ENCODE results near the gene PLCXD1. TPM values are rescaled to one million over a fixed set of nuclear protein-coding genes. Genes with fewer than 3 reads are reported as not detected.

Gene PLCXD1
- total and polyA plus RNA-seq, 2 experiments from 2014 or later: 22.0 to 40.1 TPM

GRCh38 chrX:252244-252956 is 28.8 kb upstream of the PLCXD1 start:
- Histone ChIP-seq H3K79me2 (no peaks in the 10 kb centered on the region), H3K27me3 (no peaks in the 10 kb centered on the region), H3K9me2 (replicated peaks; ENCODE audit: insufficient read depth) (no peaks in the 10 kb centered on the region), H3K9me3 (ENCODE audit: low read depth) (no peaks in the 10 kb centered on the region), H3K4me2 (no peak overlapping the region), H2AFZ (no peak overlapping the region), H3K36me3 (replicated peaks; ENCODE audit: insufficient read depth, low read depth) (no peaks in the 10 kb centered on the region), H4K20me1 (ENCODE audit: insufficient read depth, poor library complexity, severe bottlenecking) (no peaks in the 10 kb centered on the region), H3K4me1 (ENCODE audit: insufficient read depth) (no peaks in the 10 kb centered on the region), H3K4me3 (no peak overlapping the region), H3K27ac (no peak overlapping the region)
- 94% methylated on average over 12 of the region's 12 CpGs for WGBS (ENCODE audit: low lambda C conversion rate, missing lambda C conversion rate)
- TF ChIP-seq EZH2 (IDR thresholded peaks at IDR 0.05; ENCODE audit: borderline replicate concordance) (no peak), EZH2phosphoT487 (IDR thresholded peaks at IDR 0.05; ENCODE audit: low read depth, severe bottlenecking, unreplicated experiment) (no peak)
- TF ChIP-seq, protein P1, sequence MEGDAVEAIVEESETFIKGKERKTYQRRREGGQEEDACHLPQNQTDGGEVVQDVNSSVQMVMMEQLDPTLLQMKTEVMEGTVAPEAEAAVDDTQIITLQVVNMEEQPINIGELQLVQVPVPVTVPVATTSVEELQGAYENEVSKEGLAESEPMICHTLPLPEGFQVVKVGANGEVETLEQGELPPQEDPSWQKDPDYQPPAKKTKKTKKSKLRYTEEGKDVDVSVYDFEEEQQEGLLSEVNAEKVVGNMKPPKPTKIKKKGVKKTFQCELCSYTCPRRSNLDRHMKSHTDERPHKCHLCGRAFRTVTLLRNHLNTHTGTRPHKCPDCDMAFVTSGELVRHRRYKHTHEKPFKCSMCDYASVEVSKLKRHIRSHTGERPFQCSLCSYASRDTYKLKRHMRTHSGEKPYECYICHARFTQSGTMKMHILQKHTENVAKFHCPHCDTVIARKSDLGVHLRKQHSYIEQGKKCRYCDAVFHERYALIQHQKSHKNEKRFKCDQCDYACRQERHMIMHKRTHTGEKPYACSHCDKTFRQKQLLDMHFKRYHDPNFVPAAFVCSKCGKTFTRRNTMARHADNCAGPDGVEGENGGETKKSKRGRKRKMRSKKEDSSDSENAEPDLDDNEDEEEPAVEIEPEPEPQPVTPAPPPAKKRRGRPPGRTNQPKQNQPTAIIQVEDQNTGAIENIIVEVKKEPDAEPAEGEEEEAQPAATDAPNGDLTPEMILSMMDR (IDR thresholded peaks at IDR 0.05; ENCODE audit: poor library complexity): no peak
- no peak for DNase-seq (ENCODE audit: low spot score)

DNA sequence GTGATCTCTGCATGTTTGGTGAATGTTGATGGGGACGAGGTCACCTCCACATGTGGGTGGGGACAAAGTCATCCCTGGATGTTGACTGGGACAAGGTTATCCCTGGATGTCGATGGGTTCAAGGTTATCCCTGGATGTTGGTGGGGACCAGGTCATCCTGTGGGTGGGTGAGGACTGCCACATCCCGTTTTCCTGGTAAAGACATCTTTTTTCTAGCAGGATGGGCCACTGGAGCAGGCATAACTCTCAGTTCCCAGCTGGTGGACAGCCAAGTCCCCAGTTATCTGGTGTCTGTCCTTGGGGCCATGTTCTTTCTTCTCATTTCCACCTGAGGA is 28.3 kb upstream of the PLCXD1 start:
- Histone ChIP-seq H3K36me3 (replicated peaks; ENCODE audit: insufficient read depth, low read depth) (no peaks in the 10 kb centered on the region), H2AFZ (no peak overlapping the region), H3K9me3 (ENCODE audit: low read depth) (no peaks in the 10 kb centered on the region), H3K4me1 (ENCODE audit: insufficient read depth) (no peaks in the 10 kb centered on the region), H3K27ac (no peak overlapping the region), H3K4me3 (no peak overlapping the region), H4K20me1 (ENCODE audit: insufficient read depth, poor library complexity, severe bottlenecking) (no peaks in the 10 kb centered on the region), H3K79me2 (no peaks in the 10 kb centered on the region), H3K27me3 (no peaks in the 10 kb centered on the region), H3K4me2 (no peak overlapping the region), H3K9me2 (replicated peaks; ENCODE audit: insufficient read depth) (no peaks in the 10 kb centered on the region)
- TF ChIP-seq EZH2phosphoT487 (IDR thresholded peaks at IDR 0.05; ENCODE audit: low read depth, severe bottlenecking, unreplicated experiment) (no peak), EZH2 (IDR thresholded peaks at IDR 0.05; ENCODE audit: borderline replicate concordance) (no peak)
- TF ChIP-seq, protein P1 (IDR thresholded peaks at IDR 0.05; ENCODE audit: poor library complexity): no peak
- WGBS (ENCODE audit: low lambda C conversion rate, missing lambda C conversion rate): 86% methylated on average over 3 of the region's 3 CpGs
- no peak for DNase-seq (ENCODE audit: low spot score)

DNA sequence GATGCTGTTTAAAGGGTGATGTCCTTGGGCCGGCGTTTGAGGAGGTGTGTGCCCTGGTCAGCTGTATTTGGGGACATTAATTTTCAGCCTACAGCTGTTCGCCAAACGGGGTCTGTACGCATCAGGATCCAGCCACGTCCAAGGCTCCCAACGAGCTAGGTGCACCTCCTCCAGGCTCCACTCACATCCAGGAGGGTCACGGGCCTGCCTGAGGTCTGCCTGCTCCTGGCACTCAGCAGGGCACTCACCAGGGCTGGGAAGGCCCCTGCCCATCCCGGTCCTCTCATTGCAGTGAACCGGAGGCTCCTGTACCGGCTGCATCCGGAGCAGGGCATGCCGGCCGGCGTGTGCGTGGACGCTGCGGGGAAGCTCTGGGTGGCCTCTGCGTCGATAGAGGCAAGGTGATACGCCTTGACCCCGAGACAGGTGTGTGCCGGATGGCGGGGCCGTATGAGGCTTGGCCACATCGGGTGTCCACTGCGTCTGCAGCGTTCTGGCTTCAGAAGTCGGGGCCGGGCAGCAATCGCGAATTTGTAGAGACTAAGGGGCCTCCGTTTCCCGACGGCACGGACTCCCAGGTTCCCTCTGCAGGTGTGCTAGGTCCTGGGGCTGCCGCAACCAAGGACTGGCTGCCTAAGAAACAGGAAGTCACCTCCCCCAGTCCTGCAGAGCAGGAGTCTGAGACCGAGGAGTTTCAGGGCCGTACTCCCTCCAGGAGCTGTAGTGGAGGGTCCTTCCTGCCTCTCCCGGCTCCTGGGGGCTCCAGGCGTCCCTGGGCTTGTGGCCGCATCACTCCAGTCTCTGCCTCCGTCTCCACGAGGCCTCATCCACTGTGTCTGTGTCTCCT is 27.5 kb upstream of the PLCXD1 start:
- TF ChIP-seq, protein P1 (IDR thresholded peaks at IDR 0.05; ENCODE audit: poor library complexity): no peak
- TF ChIP-seq EZH2 (IDR thresholded peaks at IDR 0.05; ENCODE audit: borderline replicate concordance) (no peak), EZH2phosphoT487 (IDR thresholded peaks at IDR 0.05; ENCODE audit: low read depth, severe bottlenecking, unreplicated experiment) (no peak)
- H3K9me2 ChIP-seq (replicated peaks; ENCODE audit: insufficient read depth): no peaks in the 10 kb centered on the region
- H3K79me2 ChIP-seq: no peaks in the 10 kb centered on the region
- no peak overlapping the region for H3K27ac ChIP-seq
- no peaks in the 10 kb centered on the region for H3K36me3 ChIP-seq (replicated peaks; ENCODE audit: insufficient read depth, low read depth)
- no peaks in the 10 kb centered on the region for H4K20me1 ChIP-seq (ENCODE audit: insufficient read depth, poor library complexity, severe bottlenecking)
- H3K4me2 ChIP-seq: no peak overlapping the region
- 93% methylated on average over 42 of the region's 44 CpGs for WGBS (ENCODE audit: low lambda C conversion rate, missing lambda C conversion rate)
- no peak overlapping the region for H2AFZ ChIP-seq
- H3K4me1 ChIP-seq (ENCODE audit: insufficient read depth): no peaks in the 10 kb centered on the region
- H3K4me3 ChIP-seq: no peak overlapping the region
- DNase-seq (ENCODE audit: low spot score): peak; percentile 2
- no peaks in the 10 kb centered on the region for H3K9me3 ChIP-seq (ENCODE audit: low read depth)
- no peaks in the 10 kb centered on the region for H3K27me3 ChIP-seq

All from hepatocyte (in vitro differentiated cells).